GM10248 (cell line): ENCODE results near the gene IER5.

Experiments used
- CTCF ChIA-PET: fragments of 300-600 bp; sonication (Branson Sonifier 250); formaldehyde crosslinking; extraction: SDS; loops from one replicate; lab custom pipeline; 2021; ENCODE audit warnings: antibody characterized with exemption; lab: Yijun Ruan, JAX
- POLR2A ChIA-PET: fragments of 350-650 bp; sonication (Branson Sonifier 250); formaldehyde crosslinking; extraction: SDS; loops from one replicate; lab custom pipeline; 2020; ENCODE audit warnings: antibody characterized with exemption; lab: Yijun Ruan, JAX
- DNase-seq: peaks from one replicate; pipeline ENCODE4 v3.0.0; 2012; ENCODE audit errors: extremely low spot score
- TF ChIP-seq, protein P1 (sequence below): IDR thresholded peaks from 2 replicates; pipeline ENCODE4 v1.5.1; 2012; ENCODE audit warnings: mild to moderate bottlenecking, low read depth; ENCODE audit errors: extremely low read depth, missing control alignments, control extremely low read depth

Gene IER5

DNA sequence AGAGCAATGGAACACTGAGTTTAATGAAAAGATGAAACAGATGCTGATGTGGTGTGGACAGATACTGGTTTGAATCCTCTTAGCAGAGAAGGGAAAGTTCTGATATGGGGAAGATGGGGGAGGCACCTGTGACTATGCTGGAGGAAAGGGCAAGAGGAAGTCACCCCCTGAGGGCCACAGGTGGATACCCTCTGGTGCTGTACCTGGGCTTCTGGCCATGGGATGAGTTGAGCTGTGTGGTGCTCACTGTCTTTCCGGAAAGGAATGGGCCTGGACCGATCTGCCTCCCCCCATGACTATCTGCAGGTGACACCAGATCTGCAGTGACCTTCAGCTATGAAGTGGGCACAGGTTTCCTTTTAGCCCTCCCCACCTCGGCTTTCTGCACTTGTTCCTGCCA lies 52.4 kb downstream of the IER5 start:
- CTCF ChIA-PET, result interaction anchor here (1.1 to 16.0 kb wide), 34 partner anchors 7 to 625 kb away, joined by 3 to 300 read pairs (median 16); partner anchors contain the start of genes IER5, MR1 and STX6
- POLR2A ChIA-PET, result interaction anchor here (1.0 to 5.9 kb wide), 3 partner anchors 46 to 52 kb away, joined by 3 to 38 read pairs (median 8); partner anchors contain the start of gene IER5
- TF ChIP-seq, protein P1, sequence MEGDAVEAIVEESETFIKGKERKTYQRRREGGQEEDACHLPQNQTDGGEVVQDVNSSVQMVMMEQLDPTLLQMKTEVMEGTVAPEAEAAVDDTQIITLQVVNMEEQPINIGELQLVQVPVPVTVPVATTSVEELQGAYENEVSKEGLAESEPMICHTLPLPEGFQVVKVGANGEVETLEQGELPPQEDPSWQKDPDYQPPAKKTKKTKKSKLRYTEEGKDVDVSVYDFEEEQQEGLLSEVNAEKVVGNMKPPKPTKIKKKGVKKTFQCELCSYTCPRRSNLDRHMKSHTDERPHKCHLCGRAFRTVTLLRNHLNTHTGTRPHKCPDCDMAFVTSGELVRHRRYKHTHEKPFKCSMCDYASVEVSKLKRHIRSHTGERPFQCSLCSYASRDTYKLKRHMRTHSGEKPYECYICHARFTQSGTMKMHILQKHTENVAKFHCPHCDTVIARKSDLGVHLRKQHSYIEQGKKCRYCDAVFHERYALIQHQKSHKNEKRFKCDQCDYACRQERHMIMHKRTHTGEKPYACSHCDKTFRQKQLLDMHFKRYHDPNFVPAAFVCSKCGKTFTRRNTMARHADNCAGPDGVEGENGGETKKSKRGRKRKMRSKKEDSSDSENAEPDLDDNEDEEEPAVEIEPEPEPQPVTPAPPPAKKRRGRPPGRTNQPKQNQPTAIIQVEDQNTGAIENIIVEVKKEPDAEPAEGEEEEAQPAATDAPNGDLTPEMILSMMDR, result no peak
- no peak for DNase-seq

DNA sequence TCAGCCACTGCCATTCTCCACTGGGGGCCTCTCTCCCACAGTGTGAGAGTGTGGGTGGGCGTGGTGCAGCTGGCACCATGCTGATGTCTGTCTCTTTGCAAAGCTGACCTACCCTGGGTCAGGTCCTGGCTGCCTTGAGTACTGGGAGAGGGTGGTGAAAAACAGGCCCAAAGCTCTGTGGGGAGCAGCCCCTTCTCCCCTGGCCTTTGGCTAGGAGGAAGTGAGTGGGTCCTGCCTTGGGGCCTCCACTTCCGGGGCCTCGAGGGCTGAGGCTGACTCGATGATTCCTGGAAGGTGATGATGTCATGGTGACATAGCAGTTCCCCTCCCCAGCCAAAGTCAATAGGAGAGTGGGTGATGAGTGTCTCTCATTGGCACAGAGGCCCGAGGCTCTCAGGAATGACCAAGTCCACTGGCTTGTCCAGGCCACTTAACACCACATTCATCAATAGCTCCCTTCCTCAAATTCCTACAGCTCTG lies 53.0 kb downstream of the IER5 start:
- no peak for DNase-seq
- ChIA-PET POLR2A (interaction anchor here (0.5 to 5.9 kb wide), 4 partner anchors 45 to 53 kb away, joined by 3 to 38 read pairs (median 7); partner anchors contain the start of gene IER5), CTCF (interaction anchor here (1.0 to 16.0 kb wide), 46 partner anchors 8 to 626 kb away, joined by 3 to 300 read pairs (median 9); partner anchors contain the start of genes IER5, MR1 and STX6)
- TF ChIP-seq, protein P1, result no peak
